GM19099 (cell line): Measurements from ENCODE around the gene GALNT10.

Source experiments
- POLR2A ChIP-seq: IDR thresholded peaks from 3 replicates; pipeline ENCODE4 v1.6.1; 2011; ENCODE audit warnings: low read depth; ENCODE audit not compliant: insufficient read length; ENCODE audit errors: extremely low read depth

GALNT10 gene

DNA sequence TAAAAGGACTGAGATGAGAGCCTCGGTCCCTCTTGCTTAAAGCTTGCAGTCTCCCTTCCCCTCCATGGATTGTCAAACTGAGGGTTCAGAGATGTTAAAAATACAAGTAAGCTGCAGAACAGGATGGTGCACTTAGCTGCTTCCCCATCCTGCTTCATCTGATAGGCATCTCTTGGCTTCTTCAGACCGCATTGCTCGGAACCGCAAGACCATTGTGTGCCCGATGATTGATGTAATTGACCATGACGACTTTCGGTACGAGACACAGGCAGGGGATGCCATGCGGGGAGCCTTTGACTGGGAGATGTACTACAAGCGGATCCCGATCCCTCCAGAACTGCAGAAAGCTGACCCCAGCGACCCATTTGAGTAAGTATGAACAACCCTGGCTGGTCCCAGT lies 189.7 kb downstream of the GALNT10 start:
- TF ChIP-seq POLR2A, result no peak

DNA sequence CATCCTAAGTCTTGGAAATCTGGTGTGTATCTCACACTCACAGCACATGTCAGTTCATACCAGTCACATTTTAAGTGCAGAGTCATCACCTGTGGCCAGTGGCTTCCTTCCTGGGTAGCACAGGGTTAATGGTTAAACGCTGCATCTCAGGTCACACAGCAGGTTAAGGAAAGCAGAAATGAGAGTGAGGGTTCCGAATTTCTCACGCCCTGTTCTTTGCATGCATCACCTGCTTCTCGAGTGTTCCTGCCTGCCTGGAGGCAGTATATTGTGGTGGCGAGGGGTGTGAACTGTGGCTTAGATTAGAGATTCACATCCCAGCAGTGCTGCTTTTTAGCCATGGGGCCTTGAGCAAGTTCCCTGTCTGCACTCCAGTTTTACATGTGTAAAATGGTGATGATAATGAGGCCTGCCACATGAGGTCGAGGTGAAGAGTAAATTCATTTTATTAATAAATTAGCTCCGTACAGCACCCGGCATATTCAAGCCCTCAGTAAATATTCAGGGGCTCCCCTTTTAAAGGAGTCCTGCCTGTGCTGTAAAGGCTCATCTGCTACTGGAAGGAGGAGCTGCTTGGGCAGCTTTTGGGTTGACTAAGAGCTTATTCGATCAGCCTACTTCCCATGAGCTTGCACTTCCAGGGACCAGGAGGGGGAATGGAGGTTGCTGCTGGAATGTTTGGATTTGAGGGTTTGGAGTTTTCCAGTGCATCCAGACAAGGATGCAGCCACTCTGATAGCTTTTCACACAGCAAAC lies 194.1 kb downstream of the GALNT10 start:
- TF ChIP-seq POLR2A, result peak; percentile 33

GRCh38 chr5:154385236-154385512 lies 194.6 kb downstream of the GALNT10 start:
- no peak for TF ChIP-seq POLR2A

DNA sequence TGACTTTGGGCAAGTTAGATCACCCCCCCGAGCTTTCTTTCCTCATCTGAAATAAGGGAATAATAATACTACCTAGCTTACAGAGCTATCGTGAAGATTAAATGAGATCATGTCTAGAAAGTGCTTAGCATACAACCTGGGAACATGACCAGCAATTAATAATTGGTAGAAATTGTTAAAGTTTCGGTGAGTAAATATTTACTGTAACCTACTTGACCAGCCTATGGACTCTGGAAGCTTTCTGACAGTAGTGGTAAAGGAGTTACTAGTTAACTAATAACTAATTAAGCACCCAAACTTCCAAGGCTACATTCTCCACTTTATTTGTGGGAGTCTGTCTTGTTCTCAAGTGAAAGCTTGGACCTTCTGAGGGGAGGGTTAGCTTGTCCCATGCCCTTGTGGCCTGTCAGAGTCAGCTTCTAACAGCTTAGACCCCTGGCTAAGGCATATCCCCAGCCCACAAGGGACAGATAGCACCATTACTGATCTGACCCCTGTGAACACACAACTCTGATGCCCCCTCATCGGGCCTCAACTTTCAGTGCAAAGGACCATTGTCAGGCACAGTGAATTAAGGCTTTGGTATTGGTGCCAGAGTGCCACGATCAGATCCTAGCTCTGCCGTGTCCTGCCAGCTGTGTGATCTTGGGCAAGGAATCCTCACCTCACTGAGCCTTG lies 196.6 kb downstream of the GALNT10 start:
- TF ChIP-seq POLR2A, result no peak

- TF ChIP-seq POLR2A, result no peak
Observed at GRCh38 chr5:154388842-154389241, 198.3 kb downstream of the GALNT10 start.

GRCh38 chr5:154390096-154390495 lies 199.6 kb downstream of the GALNT10 start:
- no peak for TF ChIP-seq POLR2A

GRCh38 chr5:154390746-154391359 lies 200.3 kb downstream of the GALNT10 start:
- TF ChIP-seq POLR2A, result no peak

DNA sequence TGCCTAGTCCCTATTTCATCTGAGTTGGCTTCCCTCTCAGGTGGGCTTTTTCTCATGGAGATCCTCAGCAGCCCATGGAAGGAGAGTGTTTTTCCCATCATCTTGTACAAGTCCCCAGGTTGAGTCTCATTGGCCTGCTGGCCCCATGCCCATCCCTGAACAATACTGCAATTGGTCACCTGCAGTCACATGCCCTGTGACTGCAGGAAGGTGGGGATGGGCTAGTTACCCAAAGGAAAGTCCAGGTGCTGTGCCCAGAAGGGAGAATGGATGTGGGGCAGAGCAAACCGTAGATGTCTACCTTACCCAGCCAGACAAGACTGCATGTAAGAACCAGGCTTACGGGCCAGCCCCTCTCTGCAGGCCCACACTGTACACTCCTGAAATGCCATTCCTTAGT lies 201.3 kb downstream of the GALNT10 start:
- no peak for TF ChIP-seq POLR2A

DNA sequence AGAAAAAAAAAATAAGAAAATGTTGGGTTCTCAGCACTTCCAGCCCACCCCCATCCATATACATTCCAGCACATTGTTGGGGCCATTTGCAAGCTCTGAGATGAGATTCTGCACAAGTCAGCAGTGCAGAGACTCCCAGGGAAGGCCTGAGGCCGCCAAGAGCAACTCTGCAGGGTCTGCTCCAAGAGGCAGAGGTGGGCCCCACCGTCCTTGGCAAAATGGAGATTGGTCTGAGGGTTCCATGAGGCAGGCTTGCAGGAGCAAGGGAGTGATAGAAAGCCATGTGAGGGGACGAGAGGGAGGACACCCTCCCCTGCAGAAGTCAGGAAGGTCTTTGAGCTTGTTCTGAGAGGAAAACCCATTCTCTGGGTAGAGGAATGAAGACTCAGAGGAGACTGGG lies 203.3 kb downstream of the GALNT10 start:
- TF ChIP-seq POLR2A, result no peak

DNA sequence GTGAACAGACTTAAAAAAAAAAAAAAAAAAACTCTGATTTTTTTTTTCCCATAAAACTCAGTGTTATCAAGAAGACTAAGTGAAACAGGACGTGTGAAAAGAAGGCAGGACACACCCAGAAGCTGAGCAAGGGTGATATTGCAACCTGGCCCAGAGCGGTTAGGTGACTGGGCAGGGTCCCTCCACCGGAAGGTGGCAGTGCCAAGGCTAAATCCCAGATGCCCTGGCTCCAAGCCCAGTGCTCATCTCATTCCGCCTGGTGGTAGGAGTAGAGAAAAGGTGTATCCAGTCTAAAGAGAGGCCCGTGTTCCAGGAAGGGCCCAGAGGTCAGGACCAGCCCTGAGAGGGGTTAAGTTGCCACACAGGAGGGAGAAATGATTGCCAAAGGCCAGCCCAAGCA lies 203.8 kb downstream of the GALNT10 start:
- no peak for TF ChIP-seq POLR2A

DNA sequence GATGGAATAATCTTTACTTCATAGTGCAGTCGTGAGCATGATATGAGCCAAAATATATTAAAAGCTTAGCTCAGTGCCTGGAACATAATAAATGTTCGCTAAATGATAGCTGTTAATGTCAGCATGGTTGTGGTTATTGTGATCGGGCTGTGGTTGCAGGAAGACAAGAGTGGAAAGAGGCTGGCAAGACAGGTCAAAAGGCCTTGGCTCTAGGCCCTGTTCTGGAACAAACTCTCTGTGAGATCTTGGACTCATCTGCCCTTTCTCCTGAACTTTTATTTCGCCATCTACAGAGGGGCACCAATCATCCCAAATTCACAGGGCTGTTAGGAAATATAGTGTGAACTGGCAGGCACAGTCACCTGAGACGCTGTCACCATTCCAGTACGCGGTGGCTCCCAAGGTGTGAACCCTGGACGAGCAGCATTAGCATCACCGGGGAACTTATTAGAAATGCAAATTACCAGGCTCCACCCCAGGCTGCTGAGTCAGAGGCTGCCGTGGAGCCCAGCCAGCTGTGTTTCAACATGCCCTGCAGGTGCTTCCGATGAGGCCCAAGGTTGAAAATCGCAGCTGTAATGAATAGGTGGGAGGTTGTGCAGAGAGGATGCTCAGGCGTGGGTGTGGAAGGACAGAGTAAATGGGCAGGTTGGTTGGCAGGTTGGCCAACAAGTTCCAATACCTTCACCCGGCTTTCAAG lies 205.0 kb downstream of the GALNT10 start:
- no peak for TF ChIP-seq POLR2A

DNA sequence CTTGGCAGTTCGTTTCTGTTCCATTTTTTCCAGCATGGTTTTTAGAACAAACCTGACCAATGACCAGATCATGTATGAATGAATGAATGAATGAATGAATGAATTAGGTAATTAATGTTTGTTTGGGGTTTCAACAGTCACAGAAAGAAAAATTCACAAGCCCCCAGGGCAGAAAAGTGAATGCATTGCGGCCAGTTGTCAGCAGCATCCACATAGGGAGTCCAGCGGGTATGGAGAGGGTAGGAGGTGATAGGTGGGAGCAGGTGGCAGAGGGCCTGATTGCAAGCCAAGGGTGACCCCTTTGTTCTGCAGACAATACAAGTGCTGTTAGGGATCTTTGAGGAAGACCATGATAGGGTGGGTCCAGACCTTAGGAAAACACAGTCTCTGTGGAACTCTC lies 205.6 kb downstream of the GALNT10 start:
- no peak for TF ChIP-seq POLR2A

DNA sequence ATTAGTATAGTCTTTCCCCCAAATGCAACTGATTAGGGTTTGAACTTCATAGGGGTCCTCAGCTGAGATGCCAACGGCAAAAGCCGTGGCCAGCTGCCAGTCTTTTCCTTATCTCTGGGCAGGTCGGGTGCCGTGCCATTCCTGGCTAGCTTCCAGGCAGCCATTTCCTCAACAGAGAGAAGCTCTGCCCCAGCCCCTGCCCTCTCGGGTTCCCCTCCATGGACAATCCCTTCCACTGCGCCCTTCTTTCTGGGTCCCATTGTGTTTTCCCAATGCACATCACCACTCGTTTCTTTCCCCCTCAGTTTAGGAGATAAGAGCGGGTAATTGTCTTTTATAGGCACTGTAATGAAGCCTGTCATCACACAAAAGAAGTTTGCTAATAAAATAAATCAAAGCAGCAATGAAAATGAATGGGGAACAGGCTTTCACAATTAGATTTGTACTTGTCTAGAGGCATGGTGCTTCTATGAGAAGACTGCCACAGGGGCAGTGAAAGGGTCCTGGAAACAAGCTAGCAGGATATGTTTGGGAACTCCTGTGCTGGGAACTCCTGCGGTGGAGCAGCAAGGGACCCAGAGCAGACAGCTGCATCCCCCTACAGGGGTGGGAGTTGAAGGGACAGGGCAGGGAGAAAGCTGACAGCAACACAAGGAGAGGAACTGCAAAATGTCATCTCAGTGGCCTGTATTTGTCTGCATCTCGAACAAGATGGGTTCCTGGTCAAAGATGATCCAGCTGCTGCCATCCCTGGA lies 207.3 kb downstream of the GALNT10 start:
- TF ChIP-seq POLR2A, result no peak

- TF ChIP-seq POLR2A, result no peak
Observed at GRCh38 chr5:154400678-154401077, 210.1 kb downstream of the GALNT10 start.

GRCh38 chr5:154401355-154401754 lies 210.8 kb downstream of the GALNT10 start:
- TF ChIP-seq POLR2A, result no peak
